HEK293 (cell line): ENCODE measurements around the gene MYOD1.

ENCODE experiments used
- CTCF ChIA-PET: fragments of 350-600 bp; formaldehyde crosslinking; extraction: SDS; loops from one replicate; lab custom pipeline; 2021; ENCODE audit warnings: antibody characterized with exemption; lab: Yijun Ruan, JAX
- POLR2A ChIA-PET: fragments of 300-600 bp; formaldehyde crosslinking; extraction: SDS; loops from one replicate; lab custom pipeline; 2020; ENCODE audit warnings: antibody characterized with exemption, inconsistent platforms; lab: Yijun Ruan, JAX
- H3K27ac ChIP-seq: fragments of 200-500 bp; sonication (Bioruptor generic); 2 replicates; pipeline ENCODE4 v1.5.1; 2014; ENCODE audit warnings: low read depth, low read length, control low read depth, inconsistent platforms; ENCODE audit errors: extremely low read depth
- H3K36me3 ChIP-seq, 2 experiments: fragments of 200-500 bp in 1 of 2; sonication (Bioruptor generic) in 1 of 2; 1 replicate in 1 of 2; 2 replicates in 1 of 2; pipeline ENCODE4 v1.5.1; 2014 to 2017; ENCODE audit warnings: inconsistent platforms in 2 of 2, low read length in 2 of 2; ENCODE audit not compliant: control insufficient read depth in 2 of 2, insufficient read depth in 1 of 2
- H3K4me1 ChIP-seq: fragments of 200-500 bp; sonication (Bioruptor generic); 2 replicates; pipeline ENCODE4 v1.5.1; 2014; ENCODE audit warnings: mild to moderate bottlenecking, low read length, inconsistent platforms; ENCODE audit not compliant: control insufficient read depth, insufficient read depth
- H3K4me3 ChIP-seq: 2 replicates; pipeline ENCODE4 v1.5.1; 2011; ENCODE audit warnings: low read depth, mild to moderate bottlenecking, control low read depth, low read length, moderate library complexity
- H3K9me3 ChIP-seq: fragments of 200-500 bp; sonication (Bioruptor generic); 2 replicates; pipeline ENCODE4 v1.5.1; 2014; ENCODE audit warnings: low read depth, low read length, inconsistent platforms; ENCODE audit not compliant: control insufficient read depth, insufficient read depth
- REPIN1 ChIP-seq: fragments of 450-650 bp; formaldehyde crosslinking; IDR thresholded peaks from 2 replicates; pipeline ENCODE4 v1.5.1; 2017; ENCODE audit warnings: missing biosample characterization, missing genetic modification characterization, low read depth
- ZIC2 ChIP-seq: fragments of 450-650 bp; formaldehyde crosslinking; IDR thresholded peaks from 2 replicates; pipeline ENCODE4 v1.5.1; 2016; ENCODE audit warnings: missing biosample characterization, missing genetic modification characterization
- ZNF2 ChIP-seq: fragments of 450-650 bp; formaldehyde crosslinking; IDR thresholded peaks from 2 replicates; pipeline ENCODE4 v1.5.1; 2016; ENCODE audit warnings: missing biosample characterization, missing genetic modification characterization
- ZNF23 ChIP-seq: fragments of 450-650 bp; formaldehyde crosslinking; IDR thresholded peaks from 2 replicates; pipeline ENCODE4 v1.5.1; 2016; ENCODE audit warnings: missing biosample characterization, missing genetic modification characterization, borderline replicate concordance
- ZNF664 ChIP-seq: fragments of 450-650 bp; formaldehyde crosslinking; IDR thresholded peaks from 2 replicates; pipeline ENCODE4 v1.5.1; 2016; ENCODE audit warnings: missing biosample characterization, missing genetic modification characterization
- ZNF701 ChIP-seq: fragments of 450-650 bp; formaldehyde crosslinking; IDR thresholded peaks from 2 replicates; pipeline ENCODE4 v1.5.1; 2016; ENCODE audit warnings: missing biosample characterization, missing genetic modification characterization
- TF ChIP-seq, protein P1 (sequence below): fragments of 450-650 bp; formaldehyde crosslinking; IDR thresholded peaks from 2 replicates; pipeline ENCODE4 v1.5.1; 2017; ENCODE audit warnings: missing biosample characterization, missing genetic modification characterization
- TF ChIP-seq, protein P2 (sequence below): fragments of 450-650 bp; formaldehyde crosslinking; IDR thresholded peaks from 2 replicates; pipeline ENCODE4 v1.5.1; 2016; ENCODE audit warnings: missing biosample characterization, missing genetic modification characterization
- TF ChIP-seq, protein P3 (sequence below): fragments of 450-650 bp; formaldehyde crosslinking; IDR thresholded peaks from 2 replicates; pipeline ENCODE4; 2016; ENCODE audit warnings: missing biosample characterization, missing genetic modification characterization
- TF ChIP-seq, protein P4 (sequence below): fragments of 450-650 bp; formaldehyde crosslinking; IDR thresholded peaks from 2 replicates; pipeline ENCODE4 v1.5.1; 2016; ENCODE audit warnings: missing biosample characterization, missing genetic modification characterization, borderline replicate concordance

MYOD1 gene

DNA sequence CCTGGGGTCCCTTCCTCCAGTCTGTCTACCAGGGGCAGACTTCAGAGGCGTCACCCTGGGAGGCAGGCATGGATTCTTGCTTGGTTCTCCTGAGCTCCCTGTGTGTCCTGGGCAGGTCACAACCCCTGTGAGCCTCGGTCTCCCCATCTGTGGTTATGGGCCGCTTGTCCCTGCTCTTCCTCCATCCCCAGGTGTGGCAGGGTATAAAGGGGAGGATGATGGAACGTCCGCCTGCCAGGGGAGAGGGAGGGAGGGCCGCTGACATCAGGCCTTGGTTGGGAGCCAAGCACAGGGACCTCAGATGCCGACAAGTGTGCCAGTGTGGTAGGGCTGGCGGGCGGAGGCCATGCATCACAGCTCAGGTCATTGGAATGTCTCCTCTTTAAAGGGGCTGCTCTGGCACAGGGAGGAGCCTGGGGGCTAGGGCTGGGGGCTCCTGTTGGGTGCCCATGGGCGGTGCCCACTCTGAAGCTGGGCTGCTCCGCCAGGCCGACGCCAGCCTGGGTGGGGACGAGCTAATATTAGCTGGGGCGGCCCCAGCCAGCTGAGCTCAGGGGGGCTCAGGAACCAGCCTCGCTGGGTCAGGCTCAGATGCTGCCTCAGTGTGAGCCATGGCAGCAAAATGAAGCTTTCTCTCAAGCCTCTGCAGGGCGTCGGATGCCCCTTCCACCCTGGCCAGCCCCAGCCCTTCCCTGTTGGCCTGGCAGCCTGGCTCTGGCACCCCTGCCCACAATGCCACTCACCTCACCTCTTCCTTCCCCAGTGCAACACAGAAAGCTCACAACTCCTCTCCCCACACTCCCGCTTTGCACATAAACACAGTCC, 28.0 kb downstream of the MYOD1 start (continued):
- TF ChIP-seq, protein P1, sequence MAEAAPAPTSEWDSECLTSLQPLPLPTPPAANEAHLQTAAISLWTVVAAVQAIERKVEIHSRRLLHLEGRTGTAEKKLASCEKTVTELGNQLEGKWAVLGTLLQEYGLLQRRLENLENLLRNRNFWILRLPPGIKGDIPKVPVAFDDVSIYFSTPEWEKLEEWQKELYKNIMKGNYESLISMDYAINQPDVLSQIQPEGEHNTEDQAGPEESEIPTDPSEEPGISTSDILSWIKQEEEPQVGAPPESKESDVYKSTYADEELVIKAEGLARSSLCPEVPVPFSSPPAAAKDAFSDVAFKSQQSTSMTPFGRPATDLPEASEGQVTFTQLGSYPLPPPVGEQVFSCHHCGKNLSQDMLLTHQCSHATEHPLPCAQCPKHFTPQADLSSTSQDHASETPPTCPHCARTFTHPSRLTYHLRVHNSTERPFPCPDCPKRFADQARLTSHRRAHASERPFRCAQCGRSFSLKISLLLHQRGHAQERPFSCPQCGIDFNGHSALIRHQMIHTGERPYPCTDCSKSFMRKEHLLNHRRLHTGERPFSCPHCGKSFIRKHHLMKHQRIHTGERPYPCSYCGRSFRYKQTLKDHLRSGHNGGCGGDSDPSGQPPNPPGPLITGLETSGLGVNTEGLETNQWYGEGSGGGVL = no peak
- TF ChIP-seq REPIN1 = no peak

GRCh38 chr11:17748044-17748443, 28.7 kb downstream of the MYOD1 start:
- TF ChIP-seq, protein P2, sequence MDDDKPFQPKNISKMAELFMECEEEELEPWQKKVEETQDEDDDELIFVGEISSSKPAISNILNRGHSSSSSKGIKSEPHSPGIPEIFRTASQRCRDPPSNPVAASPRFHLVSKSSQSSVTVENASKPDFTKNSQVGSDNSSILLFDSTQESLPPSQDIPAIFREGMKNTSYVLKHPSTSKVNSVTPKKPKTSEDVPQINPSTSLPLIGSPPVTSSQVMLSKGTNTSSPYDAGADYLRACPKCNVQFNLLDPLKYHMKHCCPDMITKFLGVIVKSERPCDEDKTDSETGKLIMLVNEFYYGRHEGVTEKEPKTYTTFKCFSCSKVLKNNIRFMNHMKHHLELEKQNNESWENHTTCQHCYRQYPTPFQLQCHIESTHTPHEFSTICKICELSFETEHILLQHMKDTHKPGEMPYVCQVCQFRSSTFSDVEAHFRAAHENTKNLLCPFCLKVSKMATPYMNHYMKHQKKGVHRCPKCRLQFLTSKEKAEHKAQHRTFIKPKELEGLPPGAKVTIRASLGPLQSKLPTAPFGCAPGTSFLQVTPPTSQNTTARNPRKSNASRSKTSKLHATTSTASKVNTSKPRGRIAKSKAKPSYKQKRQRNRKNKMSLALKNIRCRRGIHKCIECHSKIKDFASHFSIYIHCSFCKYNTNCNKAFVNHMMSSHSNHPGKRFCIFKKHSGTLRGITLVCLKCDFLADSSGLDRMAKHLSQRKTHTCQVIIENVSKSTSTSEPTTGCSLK (tag by site-specific recombination) = no peak
- TF ChIP-seq ZNF701 (tag by site-specific recombination) (no peak), ZNF23 (tag by site-specific recombination) (no peak), ZNF664 (tag by site-specific recombination) (no peak), ZNF2 (tag by site-specific recombination) (no peak)
- TF ChIP-seq, protein P3, sequence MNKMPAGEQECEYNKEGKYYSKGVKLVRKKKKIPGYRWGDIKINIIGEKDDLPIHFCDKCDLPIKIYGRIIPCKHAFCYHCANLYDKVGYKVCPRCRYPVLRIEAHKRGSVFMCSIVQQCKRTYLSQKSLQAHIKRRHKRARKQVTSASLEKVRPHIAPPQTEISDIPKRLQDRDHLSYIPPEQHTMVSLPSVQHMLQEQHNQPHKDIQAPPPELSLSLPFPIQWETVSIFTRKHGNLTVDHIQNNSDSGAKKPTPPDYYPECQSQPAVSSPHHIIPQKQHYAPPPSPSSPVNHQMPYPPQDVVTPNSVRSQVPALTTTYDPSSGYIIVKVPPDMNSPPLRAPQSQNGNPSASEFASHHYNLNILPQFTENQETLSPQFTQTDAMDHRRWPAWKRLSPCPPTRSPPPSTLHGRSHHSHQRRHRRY (tag by site-specific recombination) = no peak
- TF ChIP-seq, all 188 proteins: peak for 0
- Histone ChIP-seq H3K4me1 (no peaks in the 10 kb centered on the region), H3K27ac (no peak overlapping the region), H3K9me3 (no peaks in the 10 kb centered on the region), H3K4me3 (no peak overlapping the region), H3K36me3 (no peaks in the 10 kb centered on the region)
- POLR2A ChIA-PET = no interaction called here
- CTCF ChIA-PET = interaction anchor here (0.5 to 4.6 kb wide), 3 partner anchors 17 to 503 kb away, joined by 4 to 28 read pairs (median 19); no protein-coding TSS in a partner anchor

DNA sequence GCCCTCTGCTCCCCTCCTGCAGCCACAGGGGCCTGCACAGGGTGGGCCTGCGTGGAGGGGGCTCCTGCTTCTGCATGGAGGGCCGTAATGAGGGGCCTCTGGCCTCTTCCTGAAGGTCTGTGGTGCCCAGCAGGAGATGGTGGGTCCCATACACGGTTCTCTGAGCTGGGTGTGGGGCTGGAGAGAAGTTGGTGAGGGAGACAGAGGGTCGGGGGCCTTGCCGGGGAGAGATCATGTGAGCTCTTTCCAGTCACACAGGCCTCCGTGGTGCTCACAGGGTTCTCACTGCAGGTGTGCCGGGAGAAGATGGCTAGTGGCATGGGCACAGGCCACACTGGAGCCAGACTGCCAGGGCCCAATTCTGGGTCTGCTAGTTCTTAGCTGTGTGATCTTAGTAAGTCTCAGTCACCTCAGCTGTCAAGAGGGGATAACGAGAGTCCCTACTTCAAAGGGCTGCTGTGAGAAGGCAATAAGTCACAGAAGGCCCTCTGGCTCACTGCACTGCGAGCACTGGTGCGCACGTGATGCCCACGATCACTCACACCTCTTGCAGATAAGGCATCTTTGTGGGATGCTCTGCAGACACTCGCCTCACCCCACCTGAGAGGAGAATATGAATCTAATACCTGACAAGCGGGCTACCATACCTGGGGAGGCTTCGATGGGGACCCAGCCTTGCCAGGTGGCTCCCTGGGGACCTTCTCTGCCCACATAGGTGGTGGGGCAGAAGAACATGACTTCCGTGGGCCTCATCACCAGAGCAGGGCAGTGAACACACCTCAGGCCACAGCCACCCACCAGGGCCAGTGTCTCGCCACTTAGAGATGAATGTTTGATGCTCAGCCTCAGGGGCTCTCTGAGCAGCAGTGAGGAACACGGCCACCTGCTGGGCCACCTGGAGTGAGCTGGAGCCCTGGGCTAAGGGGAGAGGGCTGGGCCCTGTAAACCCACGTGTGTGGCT, 29.7 kb downstream of the MYOD1 start:
- no peak overlapping the region for H3K4me3 ChIP-seq
- no peaks in the 10 kb centered on the region for H3K9me3 ChIP-seq
- H3K27ac ChIP-seq = no peak overlapping the region
- ChIA-PET POLR2A (no interaction called here), CTCF (interaction anchor here (4.6 kb wide), 1 partner anchor 18 kb away, joined by 28 read pairs; no protein-coding TSS in a partner anchor)
- peak; percentile 58 for TF ChIP-seq ZIC2 (tag by site-specific recombination)
- TF ChIP-seq, protein P4, sequence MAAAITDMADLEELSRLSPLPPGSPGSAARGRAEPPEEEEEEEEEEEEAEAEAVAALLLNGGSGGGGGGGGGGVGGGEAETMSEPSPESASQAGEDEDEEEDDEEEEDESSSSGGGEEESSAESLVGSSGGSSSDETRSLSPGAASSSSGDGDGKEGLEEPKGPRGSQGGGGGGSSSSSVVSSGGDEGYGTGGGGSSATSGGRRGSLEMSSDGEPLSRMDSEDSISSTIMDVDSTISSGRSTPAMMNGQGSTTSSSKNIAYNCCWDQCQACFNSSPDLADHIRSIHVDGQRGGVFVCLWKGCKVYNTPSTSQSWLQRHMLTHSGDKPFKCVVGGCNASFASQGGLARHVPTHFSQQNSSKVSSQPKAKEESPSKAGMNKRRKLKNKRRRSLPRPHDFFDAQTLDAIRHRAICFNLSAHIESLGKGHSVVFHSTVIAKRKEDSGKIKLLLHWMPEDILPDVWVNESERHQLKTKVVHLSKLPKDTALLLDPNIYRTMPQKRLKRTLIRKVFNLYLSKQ (tag by site-specific recombination) = no peak
- no peaks in the 10 kb centered on the region for H3K4me1 ChIP-seq
- H3K36me3 ChIP-seq = no peaks in the 10 kb centered on the region
